NCI-H1417 treated with DMSO at 0.1 percent for 48 hours (cell line): ENCODE data around the gene PRTN3.
"Not testable (repeated sequence)": the region's sequence is repeated elsewhere in the genome, so short reads cannot be mapped to it uniquely, and the experiment has no call there.

Source experiments
- DNase-seq: peaks from one replicate; lab custom pipeline; 2025; lab: John Stamatoyannopoulos, UW

The PRTN3 gene

GRCh38 chr19:867855-868457 is 27.2 kb downstream of the PRTN3 start:
- no peak for DNase-seq

GRCh38 chr19:868458-869244 is 27.9 kb downstream of the PRTN3 start:
- no peak for DNase-seq

- DNase-seq = no peak
These were observed 28.7 kb downstream of the PRTN3 start for GRCh38 chr19:869245-870177.

GRCh38 chr19:870314-870713 is 29.5 kb downstream of the PRTN3 start:
- no peak for DNase-seq

GRCh38 chr19:870963-871401 is 30.2 kb downstream of the PRTN3 start:
- no peak for DNase-seq

- no peak for DNase-seq
These were observed 30.9 kb downstream of the PRTN3 start for GRCh38 chr19:871446-872265.

GRCh38 chr19:872266-872951 is 31.6 kb downstream of the PRTN3 start:
- no peak for DNase-seq

- no peak for DNase-seq
These were observed 32.3 kb downstream of the PRTN3 start for GRCh38 chr19:873084-873483.

GRCh38 chr19:873561-874041 is 32.8 kb downstream of the PRTN3 start:
- DNase-seq = no peak

GRCh38 chr19:875265-875879 is 34.6 kb downstream of the PRTN3 start:
- DNase-seq = no peak

- DNase-seq = no peak
These were observed 35.3 kb downstream of the PRTN3 start for GRCh38 chr19:876089-876488.

GRCh38 chr19:876780-877314 is 36.0 kb downstream of the PRTN3 start:
- DNase-seq = no peak

- not testable (repeated sequence) for DNase-seq
These were observed 37.3 kb downstream of the PRTN3 start for GRCh38 chr19:877992-878660.

- not testable (repeated sequence) for DNase-seq
These were observed 38.2 kb downstream of the PRTN3 start for GRCh38 chr19:878751-879561.

- DNase-seq = no peak
These were observed 39.1 kb downstream of the PRTN3 start for GRCh38 chr19:879711-880438.

- no peak for DNase-seq
These were observed 40.7 kb downstream of the PRTN3 start for GRCh38 chr19:881385-882071.

- no peak for DNase-seq
These were observed 42.2 kb downstream of the PRTN3 start for GRCh38 chr19:882871-883497.
